Astrocyte (in vitro differentiated cells and primary cell): ENCODE measurements around the gene TRIM67.

Source experiments
- EZH2 ChIP-seq: IDR thresholded peaks from 2 replicates; pipeline ENCODE4 v1.6.1; 2012; ENCODE audit warnings: mild to moderate bottlenecking, low read length, inconsistent platforms; ENCODE audit not compliant: insufficient read depth
- TF ChIP-seq, protein P1 (sequence below): IDR thresholded peaks from 2 replicates; pipeline ENCODE4 v1.5.1; 2011; ENCODE audit warnings: low read depth, mild to moderate bottlenecking, inconsistent platforms, low read length, moderate library complexity; ENCODE audit not compliant: insufficient read depth

DNA sequence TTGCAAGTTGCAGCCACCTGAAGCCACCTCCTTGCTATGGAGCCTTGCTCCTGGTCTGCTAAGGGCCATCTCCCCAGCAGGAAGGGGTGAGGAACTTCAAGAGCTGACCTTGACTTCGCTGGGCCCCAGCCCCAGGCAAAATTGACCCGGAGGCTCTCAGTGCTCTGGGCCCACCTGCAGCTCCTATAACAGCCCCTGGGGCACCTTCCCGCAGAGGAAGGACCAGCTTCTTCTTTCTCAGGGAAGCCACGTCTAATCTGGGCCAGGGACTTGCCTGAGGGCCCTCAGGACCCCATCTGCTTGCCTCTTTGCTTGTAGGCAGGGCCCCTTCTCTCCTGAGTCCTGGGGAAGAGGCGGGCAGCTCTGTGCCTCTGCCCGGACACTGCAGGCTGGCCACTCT is 48.3 kb downstream of the TRIM67 start:
- TF ChIP-seq, protein P1, sequence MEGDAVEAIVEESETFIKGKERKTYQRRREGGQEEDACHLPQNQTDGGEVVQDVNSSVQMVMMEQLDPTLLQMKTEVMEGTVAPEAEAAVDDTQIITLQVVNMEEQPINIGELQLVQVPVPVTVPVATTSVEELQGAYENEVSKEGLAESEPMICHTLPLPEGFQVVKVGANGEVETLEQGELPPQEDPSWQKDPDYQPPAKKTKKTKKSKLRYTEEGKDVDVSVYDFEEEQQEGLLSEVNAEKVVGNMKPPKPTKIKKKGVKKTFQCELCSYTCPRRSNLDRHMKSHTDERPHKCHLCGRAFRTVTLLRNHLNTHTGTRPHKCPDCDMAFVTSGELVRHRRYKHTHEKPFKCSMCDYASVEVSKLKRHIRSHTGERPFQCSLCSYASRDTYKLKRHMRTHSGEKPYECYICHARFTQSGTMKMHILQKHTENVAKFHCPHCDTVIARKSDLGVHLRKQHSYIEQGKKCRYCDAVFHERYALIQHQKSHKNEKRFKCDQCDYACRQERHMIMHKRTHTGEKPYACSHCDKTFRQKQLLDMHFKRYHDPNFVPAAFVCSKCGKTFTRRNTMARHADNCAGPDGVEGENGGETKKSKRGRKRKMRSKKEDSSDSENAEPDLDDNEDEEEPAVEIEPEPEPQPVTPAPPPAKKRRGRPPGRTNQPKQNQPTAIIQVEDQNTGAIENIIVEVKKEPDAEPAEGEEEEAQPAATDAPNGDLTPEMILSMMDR: no peak
- no peak for TF ChIP-seq EZH2
